RWPE1 (cell line): ENCODE data around the gene LARGE1.

Experiments
- CTCF ChIA-PET: fragments of 350-600 bp; sonication (Branson Sonifier 250); formaldehyde crosslinking; extraction: SDS; loops from one replicate; lab custom pipeline; 2021; lab: Yijun Ruan, JAX
- POLR2A ChIA-PET: fragments of 400-600 bp; formaldehyde crosslinking; extraction: SDS; loops from one replicate; lab custom pipeline; 2020; ENCODE audit warnings: antibody characterized with exemption; ENCODE audit not compliant: low non-redundant PET; lab: Yijun Ruan, JAX
- DNase-seq: peaks from one replicate; pipeline ENCODE4 v3.0.0; 2012; ENCODE audit warnings: low spot score
- H3K27ac ChIP-seq: fragments of 450-650 bp; 2 replicates; pipeline ENCODE4 v1.5.1; 2017
- TF ChIP-seq, protein P1 (sequence below): fragments of 450-650 bp; conservative IDR thresholded peaks from 2 replicates; pipeline ENCODE4 v1.5.1; 2017; ENCODE audit warnings: low read depth, mild to moderate bottlenecking

The LARGE1 gene

GRCh38 chr22:33803371-33804282 lies 116.6 kb downstream of the LARGE1 start:
- no peak overlapping the region for H3K27ac ChIP-seq
- ChIA-PET CTCF (no interaction called here), POLR2A (no interaction called here)
- TF ChIP-seq, protein P1, sequence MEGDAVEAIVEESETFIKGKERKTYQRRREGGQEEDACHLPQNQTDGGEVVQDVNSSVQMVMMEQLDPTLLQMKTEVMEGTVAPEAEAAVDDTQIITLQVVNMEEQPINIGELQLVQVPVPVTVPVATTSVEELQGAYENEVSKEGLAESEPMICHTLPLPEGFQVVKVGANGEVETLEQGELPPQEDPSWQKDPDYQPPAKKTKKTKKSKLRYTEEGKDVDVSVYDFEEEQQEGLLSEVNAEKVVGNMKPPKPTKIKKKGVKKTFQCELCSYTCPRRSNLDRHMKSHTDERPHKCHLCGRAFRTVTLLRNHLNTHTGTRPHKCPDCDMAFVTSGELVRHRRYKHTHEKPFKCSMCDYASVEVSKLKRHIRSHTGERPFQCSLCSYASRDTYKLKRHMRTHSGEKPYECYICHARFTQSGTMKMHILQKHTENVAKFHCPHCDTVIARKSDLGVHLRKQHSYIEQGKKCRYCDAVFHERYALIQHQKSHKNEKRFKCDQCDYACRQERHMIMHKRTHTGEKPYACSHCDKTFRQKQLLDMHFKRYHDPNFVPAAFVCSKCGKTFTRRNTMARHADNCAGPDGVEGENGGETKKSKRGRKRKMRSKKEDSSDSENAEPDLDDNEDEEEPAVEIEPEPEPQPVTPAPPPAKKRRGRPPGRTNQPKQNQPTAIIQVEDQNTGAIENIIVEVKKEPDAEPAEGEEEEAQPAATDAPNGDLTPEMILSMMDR, result no peak
- no peak for DNase-seq

- no peak overlapping the region for H3K27ac ChIP-seq
- ChIA-PET CTCF (no interaction called here), POLR2A (no interaction called here)
- TF ChIP-seq, protein P1, result no peak
- no peak for DNase-seq
Measured at GRCh38 chr22:33798401-33798800, 121.9 kb downstream of the LARGE1 start.

GRCh38 chr22:33796494-33796893 lies 123.8 kb downstream of the LARGE1 start:
- ChIA-PET POLR2A (no interaction called here), CTCF (no interaction called here)
- no peak for DNase-seq
- TF ChIP-seq, protein P1, result no peak
- no peak overlapping the region for H3K27ac ChIP-seq

- no peak for DNase-seq
- ChIA-PET CTCF (no interaction called here), POLR2A (no interaction called here)
- TF ChIP-seq, protein P1, result no peak
- H3K27ac ChIP-seq, result no peak overlapping the region
Measured at GRCh38 chr22:33793475-33793874, 126.8 kb downstream of the LARGE1 start.

DNA sequence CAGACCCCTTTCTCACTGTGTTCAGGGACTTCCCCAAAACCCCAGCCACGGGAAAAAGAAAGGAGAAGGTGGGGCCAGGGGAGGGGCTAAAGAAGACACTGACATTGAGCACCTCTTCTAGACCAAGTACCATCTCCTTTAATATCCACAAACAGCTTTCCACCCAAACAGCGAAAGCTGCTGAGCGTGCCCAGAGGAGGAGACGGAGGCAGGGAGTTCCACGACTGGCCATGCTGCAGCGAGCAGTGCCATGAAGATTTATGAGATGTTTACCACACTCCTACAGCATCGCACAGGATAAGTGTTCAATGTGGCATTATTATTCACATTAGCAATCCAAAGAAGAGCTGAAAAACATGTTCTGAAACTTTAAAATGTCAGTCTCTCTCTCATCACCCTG lies 127.4 kb downstream of the LARGE1 start:
- no peak for DNase-seq
- CTCF ChIA-PET, result no interaction called here
- H3K27ac ChIP-seq, result no peak overlapping the region
- TF ChIP-seq, protein P1, result no peak
- POLR2A ChIA-PET, result no interaction called here

GRCh38 chr22:33789690-33790253 lies 130.5 kb downstream of the LARGE1 start:
- ChIA-PET CTCF (no interaction called here), POLR2A (no interaction called here)
- no peak overlapping the region for H3K27ac ChIP-seq
- DNase-seq, result no peak
- TF ChIP-seq, protein P1, result no peak
